ENCODE data around the gene KCNJ4.

Gene KCNJ4

GRCh38 chr22:38491707-38492348 lies 36.8 kb upstream of the KCNJ4 start:
- no peaks in the 10 kb centered on the region for H3K9me3 ChIP-seq (ENCODE audit: control insufficient read depth, insufficient read depth, low read depth, low read length)
- POLR2A ChIA-PET, result interaction anchor here (1.0 to 2.7 kb wide), 3 partner anchors 8 to 10 kb away, joined by 4 to 19 read pairs (median 5); no protein-coding TSS in a partner anchor
- H3K36me3 ChIP-seq (ENCODE audit: control insufficient read depth in 2 of 2, insufficient read depth in 1 of 2, low read length in 2 of 2), result peaks cover 96 to 100% of the 10 kb centered on the region in 2 experiments
- TF ChIP-seq ZNF830 (tag by site-specific recombination; IDR thresholded peaks at IDR 0.05; ENCODE audit: low read depth), result no peak
- TF ChIP-seq ZBTB17 (tag by site-specific recombination; IDR thresholded peaks at IDR 0.05), result peak; percentile 40; the same call in 1 of the 2 replicates
- TF ChIP-seq PRDM10 (tag by site-specific recombination; IDR thresholded peaks at IDR 0.05), result peak; percentile 90
- peak; percentile 58 for TF ChIP-seq PRDM6 (tag by site-specific recombination; IDR thresholded peaks at IDR 0.05)
- 0 out of 2 replicates have a peak overlapping the region, but pooled peaks have one; percentile 7 for H3K27ac ChIP-seq (ENCODE audit: extremely low read depth, low read depth, low read length)
- H3K4me3 ChIP-seq (ENCODE audit: low read depth, low read length), result no peak overlapping the region
- CTCF ChIA-PET, result interaction anchor here (1.7 to 3.0 kb wide), 2 partner anchors 10 to 79 kb away, joined by 4 to 10 read pairs; no protein-coding TSS in a partner anchor
- no peaks in the 10 kb centered on the region for H3K4me1 ChIP-seq (ENCODE audit: control insufficient read depth, insufficient read depth, low read length)

GRCh38 chr22:38490915-38491314 lies 35.9 kb upstream of the KCNJ4 start:
- Histone ChIP-seq H3K36me3 (ENCODE audit: control insufficient read depth in 2 of 2, insufficient read depth in 1 of 2, low read length in 2 of 2) (peaks cover 96 to 100% of the 10 kb centered on the region in 2 experiments), H3K27ac (ENCODE audit: extremely low read depth, low read depth, low read length) (no peak overlapping the region), H3K9me3 (ENCODE audit: control insufficient read depth, insufficient read depth, low read depth, low read length) (no peaks in the 10 kb centered on the region), H3K4me3 (ENCODE audit: low read depth, low read length) (no peak overlapping the region), H3K4me1 (ENCODE audit: control insufficient read depth, insufficient read depth, low read length) (no peaks in the 10 kb centered on the region)
- ChIA-PET CTCF (interaction anchor here (1.7 to 3.0 kb wide), 2 partner anchors 11 to 80 kb away, joined by 4 to 10 read pairs; no protein-coding TSS in a partner anchor), POLR2A (interaction anchor here (0.9 to 2.7 kb wide), 6 partner anchors 7 to 111 kb away, joined by 3 to 19 read pairs (median 4); no protein-coding TSS in a partner anchor)
- TF ChIP-seq BCL6B (tag by site-specific recombination; IDR thresholded peaks at IDR 0.05), result no peak
- TF ChIP-seq HOXA7 (CRISPR knock-in tag; IDR thresholded peaks at IDR 0.05; ENCODE audit: borderline replicate concordance), result no peak
- TF ChIP-seq ZNF366 (tag by site-specific recombination; conservative IDR thresholded peaks at IDR 0.05), result peak; percentile 68
- TF ChIP-seq ZNF223 (tag by site-specific recombination; IDR thresholded peaks at IDR 0.05), result no peak
- TF ChIP-seq SP7 (tag by site-specific recombination; IDR thresholded peaks at IDR 0.05), result 0 out of 2 replicates have a peak, but pooled peaks have one; percentile 19
- TF ChIP-seq MYNN (tag by site-specific recombination; IDR thresholded peaks at IDR 0.05; ENCODE audit: borderline replicate concordance), result no peak
- no peak for TF ChIP-seq ZNF341 (tag by site-specific recombination; IDR thresholded peaks at IDR 0.05; ENCODE audit: low read depth)

- H3K9me3 ChIP-seq (ENCODE audit: control insufficient read depth, insufficient read depth, low read depth, low read length), result no peaks in the 10 kb centered on the region
- no peaks in the 10 kb centered on the region for H3K4me1 ChIP-seq (ENCODE audit: control insufficient read depth, insufficient read depth, low read length)
- H3K36me3 ChIP-seq (ENCODE audit: control insufficient read depth in 2 of 2, insufficient read depth in 1 of 2, low read length in 2 of 2), result peaks cover 96 to 99% of the 10 kb centered on the region in 2 experiments
- POLR2A ChIA-PET, result interaction anchor here (0.9 to 2.7 kb wide), 6 partner anchors 8 to 112 kb away, joined by 3 to 19 read pairs (median 4); no protein-coding TSS in a partner anchor
- TF ChIP-seq ZNF350 (tag by site-specific recombination; IDR thresholded peaks at IDR 0.05), result no peak
- 0 out of 2 replicates have a peak, but pooled peaks have one; percentile 5 for TF ChIP-seq ZNF214 (tag by site-specific recombination; IDR thresholded peaks at IDR 0.05; ENCODE audit: borderline replicate concordance)
- H3K4me3 ChIP-seq (ENCODE audit: low read depth, low read length), result no peak overlapping the region
- CTCF ChIA-PET, result interaction anchor here (0.7 to 1.7 kb wide), 3 partner anchors 11 to 55 kb away, joined by 3 to 4 read pairs (median 3); no protein-coding TSS in a partner anchor
- no peak overlapping the region for H3K27ac ChIP-seq (ENCODE audit: extremely low read depth, low read depth, low read length)
Measured at GRCh38 chr22:38490475-38490874, 35.5 kb upstream of the KCNJ4 start.
